NB4 (cell line): ENCODE data around the gene THADA.

Experiments
- CTCF ChIP-seq: IDR thresholded peaks from one replicate; pipeline ENCODE4 v1.5.1; 2012; ENCODE audit warnings: low read depth, low read length
- MAX ChIP-seq: IDR thresholded peaks from 2 replicates; pipeline ENCODE4 v1.6.1; 2011; ENCODE audit warnings: low read depth, low read length
- POLR2A ChIP-seq: IDR thresholded peaks from 2 replicates; pipeline ENCODE4 v1.6.1; 2011; ENCODE audit warnings: mild to moderate bottlenecking; ENCODE audit not compliant: insufficient read length; ENCODE audit errors: extremely low read depth

GRCh38 chr2:43294973-43295603 is 300.8 kb downstream of the THADA start:
- TF ChIP-seq POLR2A (no peak), CTCF (no peak), MAX (no peak)
